ENCODE data around the gene SCN4B.

Gene SCN4B

DNA sequence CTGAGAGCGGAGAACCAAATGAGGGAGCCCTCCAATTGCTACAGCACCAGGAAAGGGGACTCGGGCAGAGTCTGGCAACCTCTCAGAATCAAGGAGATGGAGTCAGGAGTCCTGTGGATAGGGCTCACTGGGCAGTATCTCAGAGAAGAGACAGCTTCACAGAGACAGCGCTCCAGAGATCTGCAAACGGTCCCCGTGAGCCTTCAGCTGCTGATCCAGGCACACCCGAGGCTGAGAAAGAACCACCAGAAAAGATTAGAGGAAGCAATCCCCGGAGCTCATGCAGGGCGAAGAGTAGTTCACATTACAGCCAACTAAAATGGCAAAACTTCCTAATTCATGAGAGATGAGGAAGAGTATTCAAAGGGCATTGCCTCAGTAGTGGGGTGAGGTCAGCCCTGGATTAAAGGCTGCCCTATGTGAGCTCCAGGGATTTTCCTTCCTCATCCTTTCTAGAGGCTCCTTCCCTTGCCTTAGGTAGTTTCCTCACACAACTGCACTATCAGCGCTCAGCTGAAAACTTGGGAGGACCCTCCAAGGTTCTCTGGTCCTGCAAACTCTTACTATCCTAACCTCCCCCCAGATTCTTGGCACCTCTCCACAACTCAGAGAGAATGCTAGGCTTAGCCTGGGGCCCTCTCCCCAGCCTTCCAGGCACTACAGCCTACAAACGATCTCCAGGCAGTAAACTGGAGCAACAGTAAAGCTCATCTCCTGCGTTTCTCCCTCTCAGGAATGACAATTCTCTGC, 23.7 kb downstream of the SCN4B start:
- DNase-seq: peak; percentile 84 to 88

DNA sequence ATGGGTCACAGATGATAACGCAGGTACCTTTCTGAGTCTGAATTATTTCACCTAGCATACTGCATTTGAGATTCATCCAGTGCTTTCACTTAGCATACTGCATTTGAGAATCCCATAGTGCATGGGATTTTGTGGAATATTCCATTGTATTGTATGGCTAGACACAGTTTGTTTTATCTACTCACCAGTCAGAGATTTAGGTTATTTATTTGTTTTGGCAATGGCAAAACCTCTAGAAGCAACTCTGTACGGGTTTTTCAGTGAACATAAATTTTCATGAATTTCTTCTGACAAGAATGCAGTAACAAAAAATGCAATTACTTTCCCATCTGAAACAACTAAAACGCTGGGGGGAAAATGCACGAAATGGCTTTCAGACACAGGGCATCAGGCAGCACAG, 24.3 kb downstream of the SCN4B start:
- DNase-seq: no peak

DNA sequence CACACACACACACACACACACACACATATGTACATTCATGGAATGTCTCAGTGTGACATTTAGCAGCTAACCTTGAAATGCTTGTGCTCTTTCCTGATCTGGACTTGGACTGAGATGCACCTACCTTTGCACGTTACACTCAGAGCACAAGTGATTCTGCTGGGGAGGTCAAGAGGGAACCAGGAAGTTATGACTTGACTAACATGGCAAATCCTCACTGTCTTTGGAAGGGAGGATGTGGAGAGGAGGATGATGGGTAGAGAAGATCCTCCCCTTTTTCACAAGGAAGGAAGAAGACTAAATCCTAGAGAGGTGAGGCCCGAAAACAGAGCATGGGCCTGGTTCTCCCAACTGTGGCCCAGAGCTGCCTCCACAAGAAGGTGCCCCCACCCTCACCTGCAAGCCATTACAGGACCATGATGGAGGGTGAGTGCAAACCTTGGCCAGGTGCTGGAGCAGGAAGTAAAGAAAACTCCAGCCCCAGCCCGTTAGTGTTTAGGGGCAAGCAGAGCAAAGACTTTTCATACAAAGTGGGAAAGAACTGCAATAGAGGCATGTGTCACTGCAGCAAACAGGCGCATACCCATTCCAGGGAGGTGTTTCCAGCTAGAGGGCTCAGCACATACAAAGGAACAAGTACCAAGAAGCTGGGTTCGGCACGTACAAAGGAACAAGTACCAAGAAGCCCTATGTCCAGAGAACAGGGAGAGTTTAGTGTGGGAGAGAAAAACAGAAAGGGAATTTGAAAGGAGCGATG, 26.4 kb downstream of the SCN4B start:
- no peak for DNase-seq

DNA sequence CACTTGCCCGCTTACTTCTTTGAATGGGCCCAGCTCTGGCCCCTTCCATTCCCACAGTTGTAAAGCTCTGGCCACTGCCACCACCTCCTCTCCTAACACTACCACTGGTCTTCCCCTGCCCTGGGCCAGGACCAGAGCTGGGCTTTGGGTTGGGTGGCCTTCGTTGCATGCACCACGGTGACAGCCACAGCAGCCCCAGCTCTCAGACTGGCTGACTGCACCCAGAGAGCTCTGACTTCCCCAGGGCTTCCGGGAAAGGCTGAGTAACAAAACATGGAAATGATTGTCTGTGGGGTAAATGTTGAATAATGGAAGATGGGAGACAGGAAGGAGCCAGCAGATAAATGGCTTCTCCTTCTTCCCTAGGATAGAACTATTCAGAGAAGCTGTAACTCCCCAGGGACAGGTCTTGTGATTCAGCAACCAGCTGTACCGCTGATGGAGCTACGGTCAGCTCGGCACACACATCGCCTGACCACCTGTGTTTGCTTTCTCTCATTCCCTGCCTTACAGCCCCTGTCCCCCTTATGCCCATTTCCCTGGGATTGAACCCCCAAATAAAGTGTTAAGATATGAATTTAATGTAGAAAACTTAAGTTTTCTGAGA, 27.6 kb downstream of the SCN4B start:
- DNase-seq: no peak

DNA sequence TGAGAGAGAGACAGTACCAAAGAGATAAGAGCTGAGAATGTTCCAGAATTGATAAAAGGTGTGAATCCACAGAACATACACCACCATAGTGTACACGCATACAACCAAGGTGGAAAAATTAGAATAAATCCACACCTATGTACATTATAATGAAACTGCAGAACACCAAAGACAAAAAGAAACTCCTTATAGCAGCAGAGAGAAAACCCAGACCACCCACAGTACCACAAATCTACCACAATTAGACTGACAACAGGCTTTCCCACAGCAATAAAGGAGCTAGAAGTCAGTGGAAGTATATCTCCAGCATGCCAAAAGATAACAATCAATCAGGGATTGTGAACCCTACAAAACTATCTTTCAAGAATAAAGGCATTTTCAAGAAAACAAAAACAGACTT, 31.8 kb downstream of the SCN4B start:
- DNase-seq: no peak

DNA sequence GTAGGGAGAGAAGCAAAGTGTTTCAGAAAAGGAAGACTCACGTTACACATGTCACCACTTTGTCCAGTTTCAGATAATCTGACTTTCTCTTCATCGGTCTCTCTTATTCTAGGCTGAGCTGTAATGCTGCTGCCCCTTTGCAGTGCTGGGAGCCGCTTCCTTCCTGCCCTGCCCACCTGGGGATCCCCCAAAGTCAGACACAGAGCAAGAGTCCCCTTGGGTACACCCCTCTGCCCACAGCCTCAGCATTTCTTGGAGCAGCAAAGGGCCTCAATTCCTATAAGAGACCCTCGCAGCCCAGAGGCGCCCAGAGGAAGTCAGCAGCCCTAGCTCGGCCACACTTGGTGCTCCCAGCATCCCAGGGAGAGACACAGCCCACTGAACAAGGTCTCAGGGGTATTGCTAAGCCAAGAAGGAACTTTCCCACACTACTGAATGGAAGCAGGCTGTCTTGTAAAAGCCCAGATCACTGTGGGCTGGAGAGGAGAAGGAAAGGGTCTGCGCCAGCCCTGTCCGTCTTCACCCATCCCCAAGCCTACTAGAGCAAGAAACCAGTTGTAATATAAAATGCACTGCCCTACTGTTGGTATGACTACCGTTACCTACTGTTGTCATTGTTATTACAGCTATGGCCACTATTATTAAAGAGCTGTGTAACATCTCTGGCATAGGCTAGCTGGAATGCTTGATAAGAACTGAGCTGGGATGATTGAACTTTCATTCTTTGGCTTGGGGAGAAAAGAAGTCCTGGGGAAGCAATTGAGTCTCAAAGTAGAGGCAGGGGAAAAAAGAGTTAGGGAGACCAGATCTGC, 34.6 kb downstream of the SCN4B start:
- DNase-seq: no peak

DNA sequence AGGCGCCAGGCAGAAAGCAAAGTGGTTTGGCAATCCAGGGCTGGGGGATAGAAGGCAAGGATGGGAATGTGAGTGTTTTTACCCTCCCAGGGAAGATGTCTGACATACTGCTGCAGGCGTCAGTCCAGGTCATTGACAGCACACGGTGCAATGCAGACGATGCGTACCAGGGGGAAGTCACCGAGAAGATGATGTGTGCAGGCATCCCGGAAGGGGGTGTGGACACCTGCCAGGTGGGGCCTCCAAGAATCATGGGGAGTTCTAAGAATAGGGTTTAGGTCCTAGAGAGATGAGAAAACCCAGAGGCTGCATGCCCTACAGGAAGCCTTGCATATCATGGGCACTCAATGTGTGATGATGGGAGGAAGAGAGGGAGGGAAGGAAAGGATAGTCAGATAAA, 37.6 kb downstream of the SCN4B start:
- DNase-seq: no peak

DNA sequence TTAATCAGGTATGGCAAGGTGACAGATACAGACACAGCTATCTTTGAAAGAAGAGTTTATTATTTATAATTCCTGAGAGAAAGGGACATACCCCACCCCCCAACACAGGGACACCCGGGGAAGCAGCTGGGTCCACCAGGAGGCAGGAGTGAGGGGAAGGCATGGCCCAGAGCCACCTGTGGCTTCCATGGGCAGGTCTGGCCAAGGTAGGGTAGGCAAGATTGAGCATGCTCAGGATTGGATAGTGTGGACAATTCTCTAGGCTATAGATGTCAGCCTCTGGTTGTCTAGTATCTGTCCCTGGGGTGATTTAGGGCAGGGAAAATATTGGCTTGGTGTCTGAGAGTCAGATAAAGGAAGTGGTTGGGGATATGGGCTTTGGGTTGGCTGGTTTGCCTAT, 38.4 kb downstream of the SCN4B start:
- DNase-seq: no peak

DNA sequence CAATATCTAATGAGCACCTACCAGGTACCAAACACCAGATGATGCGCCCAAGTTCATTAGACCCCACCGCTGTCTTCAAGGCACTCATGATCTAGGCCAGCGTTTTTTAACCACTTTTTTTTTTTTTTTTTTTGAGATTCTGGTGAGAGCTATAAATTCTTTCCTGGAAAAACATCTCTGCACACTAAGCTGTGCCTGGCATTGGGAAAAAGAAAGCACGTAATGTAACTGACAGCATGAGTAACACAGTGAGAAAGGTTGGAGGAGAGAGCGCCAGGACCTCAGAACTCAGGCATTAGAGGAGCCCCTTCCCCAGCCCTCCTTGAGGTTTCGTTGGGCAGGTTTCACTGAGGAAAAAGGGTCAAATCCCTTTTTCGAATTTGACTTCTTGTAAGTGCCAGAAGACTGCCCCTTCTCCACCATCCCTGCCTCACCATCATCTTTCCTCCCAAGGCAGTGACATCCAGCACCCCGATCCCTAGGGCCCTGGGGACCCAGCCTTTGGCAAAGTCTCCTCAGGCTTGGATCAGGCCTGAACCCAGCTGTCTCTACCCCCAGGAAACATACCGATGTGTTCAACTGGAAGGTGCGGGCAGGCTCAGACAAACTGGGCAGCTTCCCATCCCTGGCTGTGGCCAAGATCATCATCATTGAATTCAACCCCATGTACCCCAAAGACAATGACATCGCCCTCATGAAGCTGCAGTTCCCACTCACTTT, 39.8 kb downstream of the SCN4B start:
- DNase-seq: no peak

DNA sequence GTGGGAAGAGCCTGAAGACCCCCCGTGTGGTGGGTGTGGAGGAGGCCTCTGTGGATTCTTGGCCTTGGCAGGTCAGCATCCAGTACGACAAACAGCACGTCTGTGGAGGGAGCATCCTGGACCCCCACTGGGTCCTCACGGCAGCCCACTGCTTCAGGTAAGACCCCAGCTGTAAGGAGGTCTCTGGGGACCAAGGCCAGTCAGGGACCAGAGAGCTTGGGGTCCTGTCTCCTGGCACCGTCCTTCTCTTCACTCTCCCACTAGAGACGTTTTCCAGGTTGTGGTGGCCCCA, 40.9 kb downstream of the SCN4B start:
- no peak for DNase-seq

DNA sequence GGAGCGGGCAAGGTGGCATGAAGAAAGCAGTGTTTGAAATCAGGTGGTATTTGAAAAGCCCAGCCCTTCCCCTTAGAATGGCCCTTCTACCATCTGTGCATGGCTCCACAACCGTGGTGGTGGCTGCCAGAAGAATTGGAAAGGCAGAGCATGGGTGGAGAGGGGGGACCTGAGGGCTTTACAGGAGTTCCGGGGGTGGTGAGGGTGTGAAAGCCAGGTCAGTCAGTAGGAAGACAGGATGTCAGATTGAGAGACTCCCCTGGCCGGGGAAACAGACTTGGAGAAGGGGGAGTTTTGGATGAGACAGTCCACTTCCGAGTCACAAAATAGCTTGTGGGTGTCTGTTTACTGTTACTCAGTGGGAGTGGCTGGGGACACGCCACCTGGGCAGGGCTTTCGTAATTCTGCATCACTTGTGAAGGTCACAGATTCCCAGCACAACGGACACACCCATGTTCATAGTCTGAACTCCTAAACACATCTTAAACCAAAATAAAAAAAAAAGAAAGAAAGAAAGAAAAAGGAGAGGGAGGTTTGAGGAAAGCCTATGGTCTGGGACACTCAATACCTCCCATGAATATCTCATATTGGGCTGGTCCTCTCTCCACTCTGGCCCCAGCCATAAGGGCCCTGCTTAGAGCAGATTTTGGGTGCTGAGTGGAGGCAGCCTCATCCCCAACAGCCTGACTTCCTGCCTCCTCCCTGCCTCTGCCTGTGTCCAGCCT, 41.4 kb downstream of the SCN4B start:
- no peak for DNase-seq

DNA sequence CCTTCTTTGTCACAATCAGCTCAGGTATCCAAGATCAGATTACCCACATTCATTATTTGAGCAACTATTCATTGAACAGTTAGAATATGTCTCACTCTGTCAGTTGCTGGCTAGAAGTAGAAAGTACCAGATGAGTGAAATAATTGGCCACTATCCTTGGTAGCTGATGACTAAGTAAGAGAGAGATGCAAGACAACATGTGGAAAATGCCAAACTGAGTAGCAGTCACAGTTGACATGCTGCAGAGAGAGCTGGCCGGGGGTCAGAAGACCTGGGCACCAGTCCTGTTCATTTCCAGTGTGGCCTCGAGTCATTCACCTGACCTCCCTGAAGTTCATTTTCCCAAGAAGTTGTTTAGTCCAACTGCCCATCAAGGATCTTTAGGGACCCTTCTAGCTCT, 43.4 kb downstream of the SCN4B start:
- DNase-seq: no peak

DNA sequence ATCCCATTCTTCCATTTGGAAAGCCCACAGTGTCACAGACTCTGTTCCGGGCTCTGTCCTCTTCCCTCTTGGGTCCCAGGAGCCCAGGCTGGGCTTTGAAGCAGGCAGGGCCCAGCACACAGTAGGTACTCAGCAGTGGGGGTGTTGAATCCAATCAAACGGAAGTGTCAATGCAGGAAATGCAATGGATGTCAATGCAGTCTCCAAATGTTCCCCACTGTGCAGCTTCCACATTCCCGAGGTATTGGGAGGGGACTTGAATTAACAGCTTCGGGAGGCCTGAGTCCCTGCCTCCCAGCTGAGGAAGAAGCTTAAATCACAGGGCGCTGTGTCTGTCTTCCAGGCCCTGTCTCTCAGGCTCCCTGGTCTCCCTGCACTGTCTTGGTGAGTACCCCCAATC, 44.1 kb downstream of the SCN4B start:
- no peak for DNase-seq

DNA sequence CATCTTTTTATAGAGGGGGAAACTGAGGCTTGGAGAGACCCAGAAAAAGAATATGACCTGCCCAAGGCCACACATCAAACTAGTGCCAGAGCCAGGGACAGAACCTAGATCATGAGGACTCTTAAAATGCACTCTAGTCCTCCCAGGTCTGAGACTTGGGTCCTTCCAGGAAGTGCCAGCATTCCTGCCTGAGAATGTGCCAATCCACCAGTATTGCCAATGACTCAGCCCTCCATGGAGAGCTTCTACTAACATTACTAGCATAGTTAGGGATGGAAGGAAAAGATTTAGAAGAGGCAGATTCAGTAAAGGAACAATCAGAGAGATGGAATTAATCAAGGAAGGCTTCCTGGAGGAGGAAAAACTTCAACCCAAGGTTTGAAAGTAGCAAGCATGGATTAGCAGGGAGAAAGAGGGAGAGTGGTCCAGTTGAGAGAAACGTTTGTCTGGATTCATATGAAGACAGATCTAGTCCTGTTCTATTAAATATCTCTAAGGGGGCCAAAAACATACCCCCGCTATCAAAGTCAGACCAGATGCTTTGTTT, 45.8 kb downstream of the SCN4B start:
- no peak for DNase-seq

DNA sequence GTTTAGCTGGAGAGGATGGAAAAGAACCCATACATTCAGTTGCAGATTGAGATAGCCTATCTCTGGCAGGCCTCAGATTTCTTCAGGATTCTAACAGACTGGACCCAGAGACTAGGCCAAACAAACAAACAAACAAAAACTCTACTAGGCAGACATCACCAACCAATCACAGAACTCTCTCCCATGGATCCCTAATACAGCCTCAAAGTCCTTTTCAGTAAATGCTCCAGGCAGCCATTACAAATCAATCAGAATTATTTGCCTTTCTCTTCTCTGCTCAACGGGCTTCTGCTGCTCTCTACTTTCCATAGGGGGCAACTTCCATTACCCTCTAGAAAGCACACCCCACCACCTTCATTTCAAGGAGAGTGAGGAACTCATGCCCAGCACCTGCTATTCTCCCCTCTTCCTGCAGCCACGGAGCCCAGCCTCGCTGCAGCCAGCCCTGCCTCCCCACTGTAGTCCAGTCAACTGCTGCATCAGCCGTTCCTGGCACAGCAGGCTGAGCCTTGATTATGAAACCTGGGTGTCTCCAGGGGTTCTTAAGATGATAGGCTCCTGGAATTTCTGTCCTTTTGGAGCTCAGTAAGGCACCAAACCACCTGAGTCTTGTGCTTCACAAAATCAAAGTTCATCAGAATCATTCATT, 46.8 kb downstream of the SCN4B start:
- no peak for DNase-seq

DNA sequence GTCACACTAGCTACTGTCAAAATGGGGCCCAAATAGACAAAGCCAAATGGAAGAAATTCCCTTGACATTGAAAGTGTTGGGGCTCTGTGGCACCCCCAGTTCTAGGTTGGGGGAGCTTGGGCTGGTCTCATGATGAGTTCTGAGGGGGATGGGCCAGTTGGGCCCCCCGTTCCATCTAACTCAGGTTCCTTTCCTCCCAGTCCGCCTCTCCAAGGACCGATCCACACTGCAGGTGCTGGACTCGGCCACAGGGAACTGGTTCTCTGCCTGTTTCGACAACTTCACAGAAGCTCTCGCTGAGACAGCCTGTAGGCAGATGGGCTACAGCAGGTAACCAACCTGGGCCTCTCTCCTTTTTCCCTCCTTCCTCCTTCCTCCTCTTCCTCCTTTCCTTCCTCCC, 48.1 kb downstream of the SCN4B start:
- DNase-seq: no peak

DNA sequence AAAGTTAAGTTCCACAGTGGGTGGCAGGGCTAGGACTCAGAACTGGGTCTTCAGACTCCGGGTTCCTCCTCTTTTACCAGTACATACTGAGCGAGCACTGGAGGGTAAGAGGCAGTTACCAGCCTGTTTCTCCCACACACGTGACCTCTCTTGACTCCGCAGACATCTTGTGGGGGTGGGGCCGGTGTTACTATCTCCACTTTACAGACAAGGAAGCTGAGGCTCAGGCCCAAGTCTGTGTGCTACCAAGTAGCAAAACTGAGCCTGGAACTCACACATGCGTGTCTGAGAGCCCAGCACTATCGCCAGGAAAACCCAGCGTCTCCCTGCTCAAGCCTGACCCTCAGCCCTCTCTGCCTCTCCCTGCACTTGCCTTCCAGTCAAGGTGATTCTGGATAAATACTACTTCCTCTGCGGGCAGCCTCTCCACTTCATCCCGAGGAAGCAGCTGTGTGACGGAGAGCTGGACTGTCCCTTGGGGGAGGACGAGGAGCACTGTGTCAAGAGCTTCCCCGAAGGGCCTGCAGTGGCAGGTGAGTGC, 49.8 kb downstream of the SCN4B start:
- peak; percentile 26 to 41 for DNase-seq

DNA sequence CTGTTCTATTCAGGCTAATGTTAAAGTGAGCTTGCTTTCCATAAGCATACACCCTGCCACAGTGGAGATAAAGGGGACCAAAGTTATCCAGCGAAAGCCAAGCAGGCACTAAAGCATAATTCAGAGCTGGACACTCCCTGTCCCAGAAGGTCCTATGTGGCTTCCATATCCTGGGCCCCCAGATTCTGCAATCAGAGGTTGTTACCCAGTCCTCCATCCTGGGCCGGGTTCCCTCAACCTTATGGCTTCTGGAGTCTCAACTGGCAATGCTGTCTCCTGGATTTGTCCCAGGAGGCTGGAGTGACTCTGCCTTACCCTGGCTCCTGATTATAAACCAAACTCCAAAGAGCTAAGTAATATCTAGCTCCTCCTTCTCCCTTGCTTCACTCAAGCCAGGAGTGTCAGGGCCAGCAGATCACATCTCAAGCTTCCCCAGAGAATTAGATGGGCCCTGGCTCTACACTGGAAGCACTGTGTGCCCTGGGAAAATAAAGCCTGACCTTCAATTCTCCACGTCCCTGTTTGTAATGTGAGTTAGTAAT, 51.9 kb downstream of the SCN4B start:
- no peak for DNase-seq

DNA sequence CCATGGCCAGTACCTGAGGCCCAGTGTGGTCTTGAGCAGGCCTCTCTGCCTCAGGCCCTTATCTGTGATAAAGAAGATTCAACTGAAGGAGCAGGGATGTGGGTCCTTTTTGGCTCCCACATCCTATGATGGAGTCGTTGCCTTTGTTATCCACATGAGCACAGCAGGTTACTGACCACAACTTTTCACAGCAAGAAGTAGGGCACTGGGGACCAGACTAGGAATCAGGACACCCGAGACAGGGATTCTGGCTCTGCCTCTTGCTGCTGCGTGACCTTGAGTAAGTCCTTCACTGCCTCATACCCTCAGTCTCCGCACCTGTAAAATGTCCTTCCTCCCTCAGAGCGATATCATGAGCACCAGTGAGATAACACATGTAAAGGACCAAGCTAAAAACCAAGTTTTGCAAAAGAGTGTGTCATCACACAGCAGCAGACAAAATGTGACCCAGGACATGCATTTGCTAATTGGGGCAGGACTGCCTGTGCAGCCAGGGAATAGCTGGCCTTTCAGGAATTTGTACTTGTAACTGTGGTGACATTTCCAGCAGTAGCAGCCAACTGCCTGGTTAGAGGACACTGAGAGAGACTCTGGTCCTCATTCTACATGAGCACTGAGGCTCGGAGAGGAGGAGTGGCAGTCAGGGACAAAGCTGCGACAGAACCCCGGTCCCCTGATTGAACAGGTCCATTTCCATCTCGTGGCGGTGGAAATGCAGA, 52.6 kb downstream of the SCN4B start:
- DNase-seq: no peak
